ENCODE measurements around the gene BNC2. TPM values are rescaled to one million over a fixed set of nuclear protein-coding genes. Genes with fewer than 3 reads are reported as not detected.

The BNC2 gene
- total RNA-seq, 1 experiment from 2014 or later = 5.7 TPM

DNA sequence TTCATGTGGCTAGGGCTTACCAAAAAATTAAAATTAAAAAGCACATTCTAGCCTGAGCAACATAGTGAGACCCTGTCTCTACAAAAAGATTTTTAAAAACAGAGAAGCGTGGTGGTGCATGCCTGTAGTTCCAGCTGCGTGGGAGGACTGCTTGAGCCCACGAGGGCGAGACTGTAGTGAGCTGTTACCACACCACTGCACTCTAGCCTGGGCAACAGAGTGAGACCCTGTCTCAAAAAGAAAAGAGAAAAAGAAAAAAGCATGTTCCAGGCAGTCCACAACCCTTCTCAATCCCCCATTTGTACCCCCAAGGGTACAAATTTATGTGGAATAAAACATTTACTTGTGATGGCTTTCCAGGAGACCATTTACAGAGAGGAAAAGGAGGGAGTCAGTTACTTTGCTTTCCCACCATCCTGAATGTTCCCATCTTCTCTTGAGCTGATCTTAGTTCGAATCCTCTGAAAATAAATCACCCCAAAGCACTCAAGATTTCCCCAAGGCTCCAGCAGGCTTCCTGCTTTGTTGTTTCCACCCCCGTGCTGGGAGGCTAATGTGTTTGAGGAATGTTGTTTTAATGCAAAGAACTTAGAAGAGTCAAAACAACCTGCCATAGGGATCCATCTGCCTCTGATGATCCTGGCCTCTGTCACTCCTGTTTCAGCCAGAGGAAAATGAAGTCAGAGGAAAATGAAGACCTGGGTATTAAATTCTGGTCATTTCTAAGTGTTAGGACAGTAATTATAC is 384.7 kb downstream of the BNC2 start:
- BruUV-seq (replicated peaks) = no TSS peak
- TF ChIP-seq POLR2AphosphoS5 (IDR thresholded peaks at IDR 0.05; ENCODE audit: low read depth, low read length) (no peak), SIN3A (IDR thresholded peaks at IDR 0.05; ENCODE audit: borderline replicate concordance, insufficient read depth, low read depth, low read length) (no peak), TCF7L2 (IDR thresholded peaks at IDR 0.05; ENCODE audit: low read depth, low read length) (no peak)
- TF ChIP-seq, protein P1, sequence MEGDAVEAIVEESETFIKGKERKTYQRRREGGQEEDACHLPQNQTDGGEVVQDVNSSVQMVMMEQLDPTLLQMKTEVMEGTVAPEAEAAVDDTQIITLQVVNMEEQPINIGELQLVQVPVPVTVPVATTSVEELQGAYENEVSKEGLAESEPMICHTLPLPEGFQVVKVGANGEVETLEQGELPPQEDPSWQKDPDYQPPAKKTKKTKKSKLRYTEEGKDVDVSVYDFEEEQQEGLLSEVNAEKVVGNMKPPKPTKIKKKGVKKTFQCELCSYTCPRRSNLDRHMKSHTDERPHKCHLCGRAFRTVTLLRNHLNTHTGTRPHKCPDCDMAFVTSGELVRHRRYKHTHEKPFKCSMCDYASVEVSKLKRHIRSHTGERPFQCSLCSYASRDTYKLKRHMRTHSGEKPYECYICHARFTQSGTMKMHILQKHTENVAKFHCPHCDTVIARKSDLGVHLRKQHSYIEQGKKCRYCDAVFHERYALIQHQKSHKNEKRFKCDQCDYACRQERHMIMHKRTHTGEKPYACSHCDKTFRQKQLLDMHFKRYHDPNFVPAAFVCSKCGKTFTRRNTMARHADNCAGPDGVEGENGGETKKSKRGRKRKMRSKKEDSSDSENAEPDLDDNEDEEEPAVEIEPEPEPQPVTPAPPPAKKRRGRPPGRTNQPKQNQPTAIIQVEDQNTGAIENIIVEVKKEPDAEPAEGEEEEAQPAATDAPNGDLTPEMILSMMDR (IDR thresholded peaks at IDR 0.05) = no peak
- TF ChIP-seq, protein P2, sequence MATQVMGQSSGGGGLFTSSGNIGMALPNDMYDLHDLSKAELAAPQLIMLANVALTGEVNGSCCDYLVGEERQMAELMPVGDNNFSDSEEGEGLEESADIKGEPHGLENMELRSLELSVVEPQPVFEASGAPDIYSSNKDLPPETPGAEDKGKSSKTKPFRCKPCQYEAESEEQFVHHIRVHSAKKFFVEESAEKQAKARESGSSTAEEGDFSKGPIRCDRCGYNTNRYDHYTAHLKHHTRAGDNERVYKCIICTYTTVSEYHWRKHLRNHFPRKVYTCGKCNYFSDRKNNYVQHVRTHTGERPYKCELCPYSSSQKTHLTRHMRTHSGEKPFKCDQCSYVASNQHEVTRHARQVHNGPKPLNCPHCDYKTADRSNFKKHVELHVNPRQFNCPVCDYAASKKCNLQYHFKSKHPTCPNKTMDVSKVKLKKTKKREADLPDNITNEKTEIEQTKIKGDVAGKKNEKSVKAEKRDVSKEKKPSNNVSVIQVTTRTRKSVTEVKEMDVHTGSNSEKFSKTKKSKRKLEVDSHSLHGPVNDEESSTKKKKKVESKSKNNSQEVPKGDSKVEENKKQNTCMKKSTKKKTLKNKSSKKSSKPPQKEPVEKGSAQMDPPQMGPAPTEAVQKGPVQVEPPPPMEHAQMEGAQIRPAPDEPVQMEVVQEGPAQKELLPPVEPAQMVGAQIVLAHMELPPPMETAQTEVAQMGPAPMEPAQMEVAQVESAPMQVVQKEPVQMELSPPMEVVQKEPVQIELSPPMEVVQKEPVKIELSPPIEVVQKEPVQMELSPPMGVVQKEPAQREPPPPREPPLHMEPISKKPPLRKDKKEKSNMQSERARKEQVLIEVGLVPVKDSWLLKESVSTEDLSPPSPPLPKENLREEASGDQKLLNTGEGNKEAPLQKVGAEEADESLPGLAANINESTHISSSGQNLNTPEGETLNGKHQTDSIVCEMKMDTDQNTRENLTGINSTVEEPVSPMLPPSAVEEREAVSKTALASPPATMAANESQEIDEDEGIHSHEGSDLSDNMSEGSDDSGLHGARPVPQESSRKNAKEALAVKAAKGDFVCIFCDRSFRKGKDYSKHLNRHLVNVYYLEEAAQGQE (IDR thresholded peaks at IDR 0.05; ENCODE audit: insufficient read depth in 1 of 2, low read depth in 2 of 2, low read length in 1 of 2) = no peak
- intact Hi-C loops (cut with micrococcal nuclease; ENCODE audit: unreplicated experiment) (no loop called here), in situ Hi-C loops (cut with HindIII; ENCODE audit: low pct_unique_long_range_greater_than_20kb, low sequenced_read_pairs) (no loop called here)
- Histone ChIP-seq H3K4me1 (ENCODE audit: control insufficient read depth, insufficient read depth, low read length) (no peaks in the 10 kb centered on the region), H3K4me3 (ENCODE audit: low read depth in 2 of 2, low read length in 2 of 2) (no peak overlapping the region), H3K27ac (ENCODE audit: low read length) (no peak overlapping the region), H3K9me3 (ENCODE audit: control insufficient read depth, insufficient read depth, low read depth, low read length) (no peaks in the 10 kb centered on the region), H3K36me3 (ENCODE audit: control insufficient read depth, insufficient read depth, low read length) (no peaks in the 10 kb centered on the region), H3K27me3 (ENCODE audit: control insufficient read depth, insufficient read depth, low read length) (no peaks in the 10 kb centered on the region)
- no peak for ATAC-seq
- CTCF ChIA-PET = no interaction called here
- POLR2A ChIA-PET = no interaction called here
- no peak for DNase-seq (ENCODE audit: low read depth, low spot score)

DNA sequence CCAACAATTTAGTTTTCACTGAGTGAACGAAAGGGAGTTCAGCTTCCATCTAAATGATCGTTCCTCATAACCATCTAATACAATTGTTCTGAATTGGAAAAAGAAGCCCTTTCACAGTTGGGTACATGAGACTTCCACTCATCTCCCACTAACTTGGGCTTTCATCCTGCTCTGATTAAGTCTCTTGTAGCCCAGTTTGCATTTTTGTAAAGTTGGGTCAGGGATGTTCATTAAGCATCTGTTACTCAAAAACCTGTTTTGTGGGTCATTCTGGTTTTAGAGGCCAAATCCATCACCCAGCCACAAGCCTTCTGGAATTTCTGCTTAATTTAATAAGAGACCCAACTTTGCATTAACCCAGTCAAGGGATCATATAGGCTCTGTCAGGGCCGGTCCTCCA is 385.3 kb downstream of the BNC2 start:
- no peaks in the 10 kb centered on the region for H3K4me1 ChIP-seq (ENCODE audit: control insufficient read depth, insufficient read depth, low read length)
- in situ Hi-C loops (cut with HindIII; ENCODE audit: low pct_unique_long_range_greater_than_20kb, low sequenced_read_pairs) = no loop called here
- ATAC-seq (no peak), DNase-seq (ENCODE audit: low read depth, low spot score) (no peak)
- H3K36me3 ChIP-seq (ENCODE audit: control insufficient read depth, insufficient read depth, low read length) = no peaks in the 10 kb centered on the region
- intact Hi-C loops (cut with micrococcal nuclease; ENCODE audit: unreplicated experiment) = no loop called here
- CTCF ChIA-PET = no interaction called here
- TF ChIP-seq, protein P1 (IDR thresholded peaks at IDR 0.05) = no peak
- no peak for TF ChIP-seq SIN3A (IDR thresholded peaks at IDR 0.05; ENCODE audit: borderline replicate concordance, insufficient read depth, low read depth, low read length)
- no peak for TF ChIP-seq TCF7L2 (IDR thresholded peaks at IDR 0.05; ENCODE audit: low read depth, low read length)
- TF ChIP-seq POLR2AphosphoS5 (IDR thresholded peaks at IDR 0.05; ENCODE audit: low read depth, low read length) = no peak
- TF ChIP-seq, protein P2 (IDR thresholded peaks at IDR 0.05; ENCODE audit: insufficient read depth in 1 of 2, low read depth in 2 of 2, low read length in 1 of 2) = no peak
- no peaks in the 10 kb centered on the region for H3K9me3 ChIP-seq (ENCODE audit: control insufficient read depth, insufficient read depth, low read depth, low read length)
- BruUV-seq (replicated peaks) = no TSS peak
- H3K27me3 ChIP-seq (ENCODE audit: control insufficient read depth, insufficient read depth, low read length) = no peaks in the 10 kb centered on the region
- H3K4me3 ChIP-seq (ENCODE audit: low read depth in 2 of 2, low read length in 2 of 2) = no peak overlapping the region
- H3K27ac ChIP-seq (ENCODE audit: low read length) = no peak overlapping the region
- POLR2A ChIA-PET = no interaction called here

Measured in Panc1 (cell line).